ENCODE results near the gene SMIM5.
A peak's percentile ranks its signal among the peaks of the same experiment; 100 is the strongest.

SMIM5 gene

DNA sequence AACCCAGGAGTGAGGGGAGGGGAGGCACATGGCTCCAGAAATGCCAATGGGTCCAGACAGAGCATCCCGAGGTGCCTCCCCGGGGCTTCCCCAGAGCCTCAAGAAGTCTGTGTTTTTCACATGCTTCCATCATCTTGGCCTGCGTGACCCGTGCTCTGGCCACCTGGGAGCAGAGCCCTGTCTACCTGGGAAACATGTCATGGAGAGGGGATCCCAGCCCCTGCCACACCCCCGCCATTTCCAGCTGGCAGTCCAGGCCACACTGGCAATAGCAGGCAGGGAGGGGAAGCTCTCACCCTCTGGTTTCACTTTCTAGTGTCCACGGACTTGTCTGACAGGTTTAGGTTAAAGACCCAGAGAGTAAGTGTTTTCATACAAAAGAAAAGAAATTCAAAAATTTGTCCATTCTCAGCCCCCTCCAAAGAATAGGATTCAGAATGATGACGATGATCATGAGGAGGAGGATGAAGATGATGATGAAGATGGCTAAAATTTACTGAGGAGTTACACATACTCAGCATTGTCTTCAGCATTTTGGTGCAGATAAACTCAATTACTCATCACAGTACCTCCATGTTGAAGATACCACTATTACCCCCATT, 9.0 kb downstream of the SMIM5 start:
- DNase-seq: no peak

DNA sequence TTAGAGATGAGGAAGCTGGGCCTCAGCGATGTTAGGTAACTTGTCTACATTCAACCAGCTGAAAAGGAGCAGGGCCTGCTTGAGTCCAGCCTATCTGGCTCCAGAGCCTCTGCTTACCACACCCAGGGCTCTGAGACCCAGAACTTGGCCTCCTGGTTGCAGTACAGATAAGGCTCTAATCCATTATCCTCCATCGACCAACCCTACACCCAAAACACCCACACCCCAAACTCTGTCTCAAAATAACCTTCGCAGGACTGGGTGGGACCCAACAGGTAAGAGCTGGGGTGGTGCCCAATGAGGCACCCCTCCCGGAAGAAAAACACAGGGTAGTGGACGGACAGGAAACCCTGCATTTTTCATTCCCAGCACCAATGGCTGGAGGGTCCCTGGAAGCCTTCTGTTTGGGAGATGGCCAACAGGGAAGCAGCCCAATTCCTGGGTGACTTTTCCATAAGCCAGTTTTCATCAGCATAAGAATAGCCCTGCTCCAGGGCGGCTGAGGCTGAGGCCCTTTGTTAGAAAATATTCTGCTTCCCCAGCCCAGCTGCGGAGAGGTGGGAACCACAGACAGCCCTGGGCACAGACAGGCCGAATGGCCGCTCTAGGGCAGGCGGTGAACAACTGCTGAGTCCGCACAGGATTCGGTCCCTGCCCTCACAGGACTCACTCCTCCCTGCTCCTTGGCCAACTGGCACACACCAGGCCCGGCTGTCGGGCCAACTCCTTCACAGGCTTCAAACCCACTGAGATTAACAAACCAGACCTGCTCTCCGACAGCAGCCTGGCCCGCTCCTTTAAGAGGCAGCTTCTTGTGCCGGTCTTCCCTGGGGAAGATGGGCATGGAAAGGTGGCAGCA, 9.8 kb downstream of the SMIM5 start:
- no peak for DNase-seq

- DNase-seq: no peak
These were observed 10.4 kb downstream of the SMIM5 start for GRCh38 chr17:75643643-75644017.

GRCh38 chr17:75645501-75645888, 12.3 kb downstream of the SMIM5 start:
- DNase-seq: no peak

DNA sequence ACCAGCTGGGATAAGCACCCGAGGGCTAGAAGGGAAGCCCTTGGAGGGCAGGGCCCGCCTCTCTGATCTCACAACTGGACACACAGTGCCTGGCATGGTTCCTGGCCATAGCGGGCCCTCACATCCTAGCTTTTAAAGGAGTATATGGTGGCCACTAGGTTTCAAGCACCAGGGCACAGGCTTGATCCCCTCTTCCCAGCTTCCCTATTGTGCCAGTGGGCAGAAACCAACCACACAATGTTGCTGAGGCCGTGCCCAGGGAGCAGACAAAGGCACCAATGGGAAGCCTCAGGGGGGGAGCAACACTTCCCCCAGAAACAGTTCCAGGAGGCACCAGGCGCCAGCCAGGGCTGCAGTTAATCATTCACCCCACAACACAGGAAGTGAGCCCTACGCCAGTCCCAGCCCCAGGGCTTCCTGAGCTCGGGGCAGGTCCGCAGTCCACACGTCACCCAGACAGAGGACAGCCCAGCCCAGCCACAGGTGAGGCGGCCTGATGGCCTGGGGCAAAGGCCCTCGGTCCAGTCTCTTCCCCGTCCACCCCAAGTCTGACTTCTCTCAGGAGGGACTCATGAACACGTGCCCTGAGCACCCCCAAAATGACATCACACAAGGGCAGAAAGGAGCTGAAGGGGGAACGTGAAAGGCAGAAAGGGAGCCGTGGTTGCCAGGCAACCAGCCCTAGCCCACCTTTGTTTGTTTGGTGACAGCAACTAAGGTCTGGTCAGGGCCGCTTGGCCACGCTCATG, 12.8 kb downstream of the SMIM5 start:
- no peak for DNase-seq

DNA sequence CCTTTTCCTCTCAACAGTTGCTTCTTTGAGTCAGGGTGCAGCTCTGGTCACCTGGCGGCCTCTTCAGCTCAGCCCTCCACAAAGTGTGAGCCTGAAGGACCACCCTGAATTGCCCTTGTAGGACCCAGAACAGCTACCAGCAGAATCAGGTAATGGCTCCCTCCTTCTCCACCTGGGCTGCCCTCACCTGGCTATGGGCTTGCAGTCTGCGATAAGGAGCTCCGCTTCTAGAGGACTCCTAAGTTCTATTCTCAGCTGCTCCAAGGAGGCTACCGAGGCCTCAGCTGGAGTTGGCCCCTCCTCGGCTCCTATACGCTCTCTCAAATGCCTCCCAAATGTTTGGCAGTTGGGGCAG, 13.4 kb downstream of the SMIM5 start:
- DNase-seq: no peak

GRCh38 chr17:75647061-75647460, 13.8 kb downstream of the SMIM5 start:
- DNase-seq: no peak

GRCh38 chr17:75647921-75648320, 14.7 kb downstream of the SMIM5 start:
- no peak for DNase-seq

- DNase-seq: no peak
These were observed 16.5 kb downstream of the SMIM5 start for GRCh38 chr17:75649687-75650086.

DNA sequence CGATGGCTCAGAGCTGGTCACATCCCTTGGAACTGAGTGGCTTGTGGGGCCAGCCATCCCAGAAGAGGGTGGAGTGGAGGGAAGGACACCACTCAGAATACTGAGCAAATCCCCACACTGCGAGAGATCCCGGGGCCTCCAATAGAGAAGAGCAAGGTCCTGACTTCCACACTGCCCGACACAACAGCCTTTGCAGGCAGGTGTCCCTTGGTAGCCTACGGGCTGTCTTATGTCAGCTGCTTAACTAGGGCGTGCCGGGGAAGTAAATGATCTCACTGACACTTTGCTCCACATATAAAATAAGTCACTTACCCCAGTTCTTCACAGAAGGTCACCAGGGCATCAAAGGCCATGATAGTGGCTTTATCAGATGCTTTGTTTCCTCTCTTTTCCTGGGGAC, 17.6 kb downstream of the SMIM5 start:
- DNase-seq: no peak

- DNase-seq: no peak
These were observed 19.1 kb downstream of the SMIM5 start for GRCh38 chr17:75652341-75652740.

DNA sequence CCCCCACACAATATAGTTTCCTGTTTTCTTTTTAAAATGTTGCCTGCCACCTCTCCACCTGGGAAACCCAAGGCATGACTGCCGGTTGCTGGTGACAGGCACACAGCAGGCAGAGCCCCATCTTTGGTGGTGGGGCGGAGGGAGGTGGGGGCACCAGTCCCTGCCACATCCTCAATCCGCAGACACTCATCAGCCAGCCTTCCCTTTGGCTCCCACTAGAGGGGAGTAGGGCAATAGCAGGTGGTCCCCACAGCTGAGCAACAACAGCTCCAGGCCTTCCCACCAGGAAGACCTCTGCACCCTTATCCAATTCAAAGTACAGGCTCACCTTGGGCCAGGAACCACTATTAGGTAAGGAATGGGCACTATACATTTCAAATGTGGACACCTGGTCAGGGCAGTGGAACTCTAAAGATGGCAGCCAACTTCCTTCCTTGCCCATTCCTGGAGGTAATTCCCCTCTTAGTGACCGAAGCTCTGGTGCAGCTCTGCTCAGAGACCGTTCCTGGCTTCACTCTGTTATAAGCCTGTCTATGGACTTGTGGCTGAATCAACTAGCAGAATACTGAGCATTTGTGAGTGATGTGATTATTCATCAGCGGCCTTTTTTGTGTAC, 19.8 kb downstream of the SMIM5 start:
- peak; percentile 18 for DNase-seq

DNA sequence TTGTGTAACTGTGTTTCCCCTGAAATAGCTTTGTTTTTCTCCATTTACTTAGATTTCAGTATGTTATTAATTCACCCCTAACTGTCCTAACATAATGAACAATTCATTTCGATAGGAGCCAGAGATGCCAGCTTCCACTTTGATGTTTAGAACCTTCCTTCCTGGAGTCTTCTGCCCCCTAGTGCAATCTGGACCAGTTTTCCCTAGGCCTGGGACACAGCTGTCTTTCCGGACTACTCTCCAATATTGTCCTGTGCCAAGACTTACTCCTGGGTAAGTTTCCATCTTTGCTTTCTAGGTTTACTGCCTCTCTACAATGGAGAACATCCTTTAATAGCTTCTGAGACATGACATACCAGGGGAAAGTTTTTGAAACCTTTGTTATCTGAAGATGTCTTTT, 20.9 kb downstream of the SMIM5 start:
- DNase-seq: no peak

DNA sequence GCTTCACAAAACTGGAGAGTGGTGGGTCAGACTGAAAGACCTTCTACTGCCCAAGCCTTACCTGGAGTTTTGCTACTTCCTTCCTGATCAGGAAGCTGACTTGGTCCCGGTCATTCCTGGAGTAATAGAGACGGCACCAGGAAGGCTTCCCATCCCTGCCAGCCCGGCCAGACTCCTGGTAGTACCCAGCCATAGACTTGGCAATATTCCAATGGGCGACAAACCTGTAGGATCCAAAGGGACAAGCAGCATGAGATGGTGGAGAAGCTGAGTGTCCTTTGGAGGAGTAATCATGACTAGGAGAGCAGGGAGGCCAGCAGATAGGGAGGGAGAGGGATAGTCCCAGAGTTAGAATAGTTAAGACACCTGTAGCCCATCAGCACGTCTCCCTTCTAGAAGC, 25.0 kb downstream of the SMIM5 start:
- no peak for DNase-seq

DNA sequence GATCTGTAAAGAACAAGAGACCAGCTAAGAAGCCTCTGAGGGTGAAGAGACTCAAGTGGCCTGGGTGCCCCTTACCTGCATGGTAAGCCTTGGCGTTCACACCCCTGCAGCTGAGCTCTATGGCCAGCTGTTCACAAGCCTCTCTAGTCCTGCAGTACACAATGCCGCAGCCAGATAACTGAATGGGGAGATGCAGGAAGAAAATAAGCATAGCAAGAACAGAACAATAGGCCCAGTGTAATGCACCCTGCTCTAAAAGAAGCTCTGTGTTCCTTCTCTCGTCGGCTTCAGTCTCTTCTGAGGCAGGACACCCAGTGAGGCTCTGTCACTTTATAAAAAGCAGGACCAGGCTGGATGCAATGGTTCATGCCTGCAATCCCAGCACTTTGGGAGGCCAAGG, 28.3 kb downstream of the SMIM5 start:
- no peak for DNase-seq

DNA sequence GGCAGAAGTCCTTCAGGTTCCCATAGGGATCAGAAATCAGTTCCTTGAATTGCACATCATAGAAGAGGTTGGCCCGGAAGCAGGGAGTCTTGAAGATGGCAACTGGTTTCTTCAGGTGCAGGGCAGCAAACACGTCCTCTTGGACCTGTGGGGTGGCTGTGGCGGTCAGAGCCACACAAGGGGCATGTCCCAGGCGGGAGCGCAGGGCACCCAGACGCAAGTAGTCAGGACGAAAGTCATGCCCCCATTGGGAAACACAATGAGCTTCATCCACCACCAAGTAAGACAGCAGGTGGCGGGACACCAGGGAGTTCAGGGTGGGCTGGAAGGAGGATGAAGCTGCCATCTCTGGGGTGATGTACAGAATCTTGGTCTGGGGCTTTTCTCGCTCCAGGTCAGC, 29.3 kb downstream of the SMIM5 start:
- no peak for DNase-seq

DNA sequence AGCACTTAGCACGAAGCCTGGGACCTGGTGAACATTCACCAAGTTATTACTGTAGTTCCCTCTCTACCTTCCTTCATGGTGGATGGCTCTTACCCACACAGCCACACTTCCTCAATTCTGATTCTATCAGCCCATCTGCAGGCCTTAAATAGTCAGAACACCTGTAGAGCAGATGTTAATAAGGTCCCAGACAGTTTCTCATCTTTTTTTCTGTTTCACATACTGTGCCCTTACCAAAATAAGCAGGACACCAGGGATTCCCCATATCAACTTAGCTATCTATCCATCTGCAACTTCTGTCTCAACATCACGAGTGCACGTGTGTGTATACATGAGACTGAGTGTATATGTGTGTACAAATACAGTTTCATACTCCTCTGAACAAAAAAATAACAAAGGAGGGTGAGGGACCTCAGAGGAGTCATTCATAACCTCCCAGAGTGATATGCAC, 30.9 kb downstream of the SMIM5 start:
- DNase-seq: no peak

DNA sequence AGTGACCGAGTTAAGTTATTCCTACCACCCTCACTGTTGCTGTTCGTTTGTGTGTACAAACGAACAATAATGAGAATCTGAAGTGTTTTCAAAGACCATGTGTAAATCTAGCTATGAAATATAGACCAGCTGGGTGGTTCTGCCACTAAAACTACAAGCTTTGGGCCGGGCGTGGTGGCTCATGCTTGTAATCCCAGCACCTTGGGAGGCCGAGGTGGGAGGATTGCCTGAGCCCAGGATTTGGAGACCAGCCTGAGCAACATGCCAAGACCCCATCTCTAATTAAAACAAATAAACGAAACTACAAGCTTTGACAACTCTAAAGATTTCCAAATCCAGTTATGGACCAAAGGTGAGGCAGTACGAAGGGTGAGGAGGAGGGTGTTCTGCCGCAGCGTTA, 32.7 kb downstream of the SMIM5 start:
- DNase-seq: no peak

- DNase-seq: peak; percentile 98
These were observed 33.9 kb downstream of the SMIM5 start, which contains the start of the genes RECQL5 and SAP30BP for GRCh38 chr17:75666959-75667790. TSS of gene RECQL5 (minus strand) at chr17:75667154. CDS start at chr17:75666557, 597 bp downstream. TSS of gene SAP30BP (plus strand) at chr17:75667338. CDS start at chr17:75667373, 35 bp downstream.

DNA sequence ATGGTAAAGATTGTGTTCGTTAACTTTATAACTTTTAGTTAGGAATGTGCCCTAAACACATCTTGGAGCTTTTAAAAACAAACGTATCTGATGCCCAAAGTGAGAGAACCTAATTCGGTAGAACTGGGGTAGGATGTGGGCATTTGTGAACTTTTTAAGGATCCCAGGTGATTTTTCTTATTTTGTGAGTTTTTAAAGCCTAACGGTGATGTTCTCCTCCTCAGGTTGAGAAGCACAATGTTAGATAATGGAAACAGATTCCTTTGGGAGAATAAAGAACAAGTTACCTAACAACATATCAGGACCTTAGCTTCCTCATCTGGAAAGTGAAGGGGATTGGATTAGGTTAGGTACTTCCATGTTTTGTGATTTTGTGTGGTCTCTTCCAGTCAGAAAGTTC, 34.6 kb downstream of the SMIM5 start:
- DNase-seq: no peak

GRCh38 chr17:75668489-75668888, 35.3 kb downstream of the SMIM5 start:
- no peak for DNase-seq

DNA sequence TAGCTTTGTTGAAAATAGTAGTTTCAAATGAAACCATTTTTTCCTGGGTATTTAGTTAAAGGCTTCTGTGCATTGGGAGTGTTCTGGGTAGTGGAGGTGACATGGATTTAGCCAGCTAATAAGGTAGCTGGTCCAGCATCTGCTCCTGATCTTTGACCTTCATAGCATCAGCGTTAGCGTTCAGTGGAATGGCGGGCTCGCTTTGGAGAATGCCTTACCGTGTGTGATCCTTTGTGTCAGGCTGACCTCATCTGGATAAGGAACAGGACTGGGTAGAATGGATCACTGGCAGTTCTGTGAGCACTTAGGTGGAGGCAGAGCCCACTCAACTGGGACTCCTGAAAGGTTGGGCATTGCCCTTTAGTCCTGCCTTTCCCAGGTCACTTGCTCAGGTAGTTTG, 37.6 kb downstream of the SMIM5 start:
- no peak for DNase-seq
